ENCODE measurements around the gene TYMP.

TYMP gene

DNA sequence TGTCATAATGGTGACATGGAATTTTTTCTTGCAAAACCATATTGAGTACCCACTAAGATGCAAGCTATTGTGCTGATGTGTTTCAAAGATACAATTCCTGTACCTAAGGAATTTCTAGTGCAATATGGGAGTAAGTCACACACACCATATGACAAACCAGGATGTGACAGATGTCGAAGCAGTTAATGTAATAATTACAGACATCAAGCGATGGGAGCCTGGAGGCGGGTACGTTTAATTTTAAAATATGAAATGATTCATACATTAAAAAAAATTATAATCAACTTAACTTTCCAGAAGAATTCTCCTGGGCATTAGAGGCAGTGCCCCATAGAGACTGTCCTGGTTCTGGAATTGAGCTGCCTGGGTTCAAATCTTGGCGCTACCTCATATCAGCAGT is 26.9 kb upstream of the TYMP start (continued):
- TF ChIP-seq ZC3H10 (CRISPR knock-in tag; IDR thresholded peaks at IDR 0.05) (no peak), TOX (CRISPR knock-in tag; IDR thresholded peaks at IDR 0.05; ENCODE audit: borderline replicate concordance) (no peak), GLIS3 (CRISPR knock-in tag; IDR thresholded peaks at IDR 0.05) (no peak), BACH2 (CRISPR knock-in tag; IDR thresholded peaks at IDR 0.05; ENCODE audit: borderline replicate concordance) (no peak), ARNTL (CRISPR knock-in tag; IDR thresholded peaks at IDR 0.05; ENCODE audit: borderline replicate concordance, low read depth) (no peak)
- TF ChIP-seq, protein P1, sequence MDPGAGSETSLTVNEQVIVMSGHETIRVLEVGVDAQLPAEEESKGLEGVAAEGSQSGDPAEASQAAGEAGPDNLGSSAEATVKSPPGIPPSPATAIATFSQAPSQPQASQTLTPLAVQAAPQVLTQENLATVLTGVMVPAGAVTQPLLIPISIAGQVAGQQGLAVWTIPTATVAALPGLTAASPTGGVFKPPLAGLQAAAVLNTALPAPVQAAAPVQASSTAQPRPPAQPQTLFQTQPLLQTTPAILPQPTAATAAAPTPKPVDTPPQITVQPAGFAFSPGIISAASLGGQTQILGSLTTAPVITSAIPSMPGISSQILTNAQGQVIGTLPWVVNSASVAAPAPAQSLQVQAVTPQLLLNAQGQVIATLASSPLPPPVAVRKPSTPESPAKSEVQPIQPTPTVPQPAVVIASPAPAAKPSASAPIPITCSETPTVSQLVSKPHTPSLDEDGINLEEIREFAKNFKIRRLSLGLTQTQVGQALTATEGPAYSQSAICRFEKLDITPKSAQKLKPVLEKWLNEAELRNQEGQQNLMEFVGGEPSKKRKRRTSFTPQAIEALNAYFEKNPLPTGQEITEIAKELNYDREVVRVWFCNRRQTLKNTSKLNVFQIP (CRISPR knock-in tag; IDR thresholded peaks at IDR 0.05; ENCODE audit: borderline replicate concordance, low read depth) = no peak

DNA sequence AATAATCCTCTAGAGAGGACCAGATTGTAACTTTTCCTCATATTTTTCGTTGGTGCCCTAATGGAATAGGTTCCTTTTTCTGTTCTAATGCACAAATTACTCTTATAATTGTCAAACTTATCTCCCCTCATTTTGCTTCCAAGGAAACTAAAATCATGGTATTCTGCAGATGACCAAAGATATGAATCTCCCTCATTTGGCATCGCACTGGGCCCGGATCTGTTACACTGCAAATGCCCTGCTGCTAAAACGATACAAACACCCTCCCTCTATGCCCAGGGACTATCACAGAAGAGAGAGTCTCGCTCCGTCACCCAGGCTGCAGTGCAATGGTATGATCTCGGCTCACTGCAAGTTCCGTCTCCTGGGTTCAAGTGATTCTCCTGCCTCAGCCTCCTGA is 23.5 kb upstream of the TYMP start:
- TF ChIP-seq ZNF70 (CRISPR knock-in tag; IDR thresholded peaks at IDR 0.05) = peak; percentile 49; the same call in 1 of the 2 replicates
- TF ChIP-seq BACH2 (CRISPR knock-in tag; IDR thresholded peaks at IDR 0.05; ENCODE audit: borderline replicate concordance) = no peak
- ATAC-seq = no peak

DNA sequence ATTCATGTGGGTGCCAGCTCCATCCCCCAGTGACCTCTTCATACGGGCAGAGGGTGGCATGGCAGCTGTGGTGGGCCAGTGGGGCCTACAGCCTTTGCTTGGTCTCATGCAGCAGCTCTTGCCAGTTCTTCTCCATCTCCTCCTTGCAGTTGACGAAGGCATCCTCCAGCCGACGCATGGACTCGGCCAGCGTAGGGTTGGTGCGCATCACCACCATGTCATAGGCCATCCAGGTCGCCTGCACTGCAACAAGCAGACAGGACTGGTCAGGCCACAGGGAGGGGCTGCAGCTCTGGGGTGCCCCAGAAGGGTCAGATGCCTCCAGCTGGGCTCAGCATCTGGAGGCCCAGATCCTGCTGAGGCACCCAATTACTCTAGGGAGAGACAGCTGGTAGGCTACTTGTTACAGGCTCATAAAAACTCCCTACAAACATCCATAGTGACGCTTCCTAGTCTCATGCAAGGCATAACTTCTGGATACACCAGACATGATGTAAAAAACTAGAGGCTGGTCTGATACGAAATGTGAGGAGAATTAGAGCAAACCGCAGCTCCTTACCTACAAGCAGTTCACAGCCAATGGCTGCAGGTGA is 21.4 kb upstream of the TYMP start:
- ATAC-seq = no peak
- TF ChIP-seq, protein P2, sequence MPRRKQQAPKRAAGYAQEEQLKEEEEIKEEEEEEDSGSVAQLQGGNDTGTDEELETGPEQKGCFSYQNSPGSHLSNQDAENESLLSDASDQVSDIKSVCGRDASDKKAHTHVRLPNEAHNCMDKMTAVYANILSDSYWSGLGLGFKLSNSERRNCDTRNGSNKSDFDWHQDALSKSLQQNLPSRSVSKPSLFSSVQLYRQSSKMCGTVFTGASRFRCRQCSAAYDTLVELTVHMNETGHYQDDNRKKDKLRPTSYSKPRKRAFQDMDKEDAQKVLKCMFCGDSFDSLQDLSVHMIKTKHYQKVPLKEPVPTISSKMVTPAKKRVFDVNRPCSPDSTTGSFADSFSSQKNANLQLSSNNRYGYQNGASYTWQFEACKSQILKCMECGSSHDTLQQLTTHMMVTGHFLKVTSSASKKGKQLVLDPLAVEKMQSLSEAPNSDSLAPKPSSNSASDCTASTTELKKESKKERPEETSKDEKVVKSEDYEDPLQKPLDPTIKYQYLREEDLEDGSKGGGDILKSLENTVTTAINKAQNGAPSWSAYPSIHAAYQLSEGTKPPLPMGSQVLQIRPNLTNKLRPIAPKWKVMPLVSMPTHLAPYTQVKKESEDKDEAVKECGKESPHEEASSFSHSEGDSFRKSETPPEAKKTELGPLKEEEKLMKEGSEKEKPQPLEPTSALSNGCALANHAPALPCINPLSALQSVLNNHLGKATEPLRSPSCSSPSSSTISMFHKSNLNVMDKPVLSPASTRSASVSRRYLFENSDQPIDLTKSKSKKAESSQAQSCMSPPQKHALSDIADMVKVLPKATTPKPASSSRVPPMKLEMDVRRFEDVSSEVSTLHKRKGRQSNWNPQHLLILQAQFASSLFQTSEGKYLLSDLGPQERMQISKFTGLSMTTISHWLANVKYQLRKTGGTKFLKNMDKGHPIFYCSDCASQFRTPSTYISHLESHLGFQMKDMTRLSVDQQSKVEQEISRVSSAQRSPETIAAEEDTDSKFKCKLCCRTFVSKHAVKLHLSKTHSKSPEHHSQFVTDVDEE (CRISPR knock-in tag; IDR thresholded peaks at IDR 0.05) = no peak
- TF ChIP-seq PPARA (CRISPR knock-in tag; IDR thresholded peaks at IDR 0.05; ENCODE audit: borderline replicate concordance) = no peak
- TF ChIP-seq CSDC2 (CRISPR knock-in tag; IDR thresholded peaks at IDR 0.05) = no peak
- no peak for TF ChIP-seq ZFP3 (CRISPR knock-in tag; IDR thresholded peaks at IDR 0.05)
- TF ChIP-seq OSR1 (CRISPR knock-in tag; IDR thresholded peaks at IDR 0.05) = no peak

DNA sequence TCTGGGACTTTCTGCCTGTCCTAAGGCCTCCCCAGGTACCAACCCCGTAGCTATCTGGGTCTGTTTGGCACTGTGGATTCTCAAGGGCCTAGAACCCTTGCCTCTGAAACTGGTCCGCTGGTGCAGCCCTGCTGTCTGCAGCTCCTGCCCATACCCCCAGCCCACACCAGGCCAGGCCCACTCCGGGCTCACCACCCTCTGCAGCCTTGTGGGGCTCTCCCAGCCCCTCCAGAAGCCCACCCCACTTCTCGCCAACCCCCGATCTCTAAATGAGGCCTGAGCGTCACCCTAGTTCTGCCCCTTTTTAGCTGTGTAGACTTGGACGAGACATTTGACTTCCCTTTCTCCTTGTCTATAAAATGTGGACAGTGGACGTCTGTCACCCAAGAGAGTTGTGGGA is 20.6 kb upstream of the TYMP start:
- TF ChIP-seq CSDC2 (CRISPR knock-in tag; IDR thresholded peaks at IDR 0.05) = no peak
- TF ChIP-seq, protein P2 (CRISPR knock-in tag; IDR thresholded peaks at IDR 0.05) = no peak
- no peak for TF ChIP-seq GLIS3 (CRISPR knock-in tag; IDR thresholded peaks at IDR 0.05)
- TF ChIP-seq SNAI2 (CRISPR knock-in tag; IDR thresholded peaks at IDR 0.05) = no peak
- no peak for TF ChIP-seq ZC3H10 (CRISPR knock-in tag; IDR thresholded peaks at IDR 0.05)
- ATAC-seq = no peak

DNA sequence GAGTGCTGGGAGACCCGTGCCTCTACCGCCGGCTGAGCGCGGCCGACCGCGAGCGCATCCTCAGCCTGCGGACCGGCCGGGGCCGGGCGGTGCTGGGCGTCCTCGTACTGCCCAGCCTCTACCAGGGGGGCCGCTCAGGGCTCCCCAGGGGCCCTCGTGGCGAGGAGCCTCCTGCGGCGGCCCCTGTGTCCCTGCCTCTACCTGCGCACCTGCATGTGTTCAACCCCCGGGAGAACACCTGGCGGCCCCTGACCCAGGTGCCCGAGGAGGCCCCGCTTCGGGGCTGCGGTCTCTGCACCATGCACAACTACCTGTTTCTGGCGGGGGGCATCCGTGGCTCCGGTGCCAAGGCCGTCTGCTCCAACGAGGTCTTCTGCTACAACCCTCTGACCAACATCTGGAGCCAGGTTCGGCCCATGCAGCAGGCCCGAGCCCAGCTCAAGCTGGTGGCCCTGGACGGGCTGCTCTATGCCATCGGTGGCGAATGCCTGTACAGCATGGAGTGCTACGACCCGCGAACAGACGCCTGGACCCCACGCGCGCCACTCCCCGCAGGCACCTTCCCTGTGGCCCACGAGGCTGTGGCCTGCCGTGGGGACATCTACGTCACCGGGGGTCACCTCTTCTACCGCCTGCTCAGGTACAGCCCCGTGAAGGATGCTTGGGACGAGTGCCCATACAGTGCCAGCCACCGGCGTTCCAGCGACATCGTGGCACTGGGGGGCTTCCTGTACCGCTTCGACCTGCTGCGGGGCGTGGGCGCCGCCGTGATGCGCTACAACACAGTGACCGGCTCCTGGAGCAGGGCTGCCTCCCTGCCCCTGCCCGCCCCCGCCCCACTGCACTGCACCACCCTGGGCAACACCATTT is 19.3 kb upstream of the TYMP start:
- ATAC-seq = no peak

More for the DNA sequence above, 19.3 kb upstream of the TYMP start:
- TF ChIP-seq BACH2 (CRISPR knock-in tag; IDR thresholded peaks at IDR 0.05; ENCODE audit: borderline replicate concordance) = no peak
- no peak for TF ChIP-seq SNAI2 (CRISPR knock-in tag; IDR thresholded peaks at IDR 0.05)
- no peak for TF ChIP-seq ZFP30 (CRISPR knock-in tag; IDR thresholded peaks at IDR 0.05)
- TF ChIP-seq RARB (CRISPR knock-in tag; IDR thresholded peaks at IDR 0.05) = no peak
- no peak for TF ChIP-seq GLIS3 (CRISPR knock-in tag; IDR thresholded peaks at IDR 0.05)
- no peak for TF ChIP-seq ESRRG (CRISPR knock-in tag; IDR thresholded peaks at IDR 0.05)
- TF ChIP-seq TCF4 (CRISPR knock-in tag; IDR thresholded peaks at IDR 0.05; ENCODE audit: borderline replicate concordance) = no peak
- no peak for TF ChIP-seq ZNF565 (CRISPR knock-in tag; conservative IDR thresholded peaks at IDR 0.05; ENCODE audit: low read depth)
- no peak for TF ChIP-seq CSDC2 (CRISPR knock-in tag; IDR thresholded peaks at IDR 0.05)
- no peak for TF ChIP-seq ARNTL (CRISPR knock-in tag; IDR thresholded peaks at IDR 0.05; ENCODE audit: borderline replicate concordance, low read depth)
- TF ChIP-seq ZNF8 (CRISPR knock-in tag; IDR thresholded peaks at IDR 0.05) = no peak
- TF ChIP-seq ZC3H10 (CRISPR knock-in tag; IDR thresholded peaks at IDR 0.05) = no peak
- no peak for TF ChIP-seq OSR1 (CRISPR knock-in tag; IDR thresholded peaks at IDR 0.05)
- TF ChIP-seq, protein P3, sequence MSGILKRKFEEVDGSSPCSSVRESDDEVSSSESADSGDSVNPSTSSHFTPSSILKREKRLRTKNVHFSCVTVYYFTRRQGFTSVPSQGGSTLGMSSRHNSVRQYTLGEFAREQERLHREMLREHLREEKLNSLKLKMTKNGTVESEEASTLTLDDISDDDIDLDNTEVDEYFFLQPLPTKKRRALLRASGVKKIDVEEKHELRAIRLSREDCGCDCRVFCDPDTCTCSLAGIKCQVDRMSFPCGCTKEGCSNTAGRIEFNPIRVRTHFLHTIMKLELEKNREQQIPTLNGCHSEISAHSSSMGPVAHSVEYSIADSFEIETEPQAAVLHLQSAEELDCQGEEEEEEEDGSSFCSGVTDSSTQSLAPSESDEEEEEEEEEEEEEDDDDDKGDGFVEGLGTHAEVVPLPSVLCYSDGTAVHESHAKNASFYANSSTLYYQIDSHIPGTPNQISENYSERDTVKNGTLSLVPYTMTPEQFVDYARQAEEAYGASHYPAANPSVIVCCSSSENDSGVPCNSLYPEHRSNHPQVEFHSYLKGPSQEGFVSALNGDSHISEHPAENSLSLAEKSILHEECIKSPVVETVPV (CRISPR knock-in tag; IDR thresholded peaks at IDR 0.05) = no peak
- TF ChIP-seq ZFP3 (CRISPR knock-in tag; IDR thresholded peaks at IDR 0.05) = no peak
- TF ChIP-seq, protein P1 (CRISPR knock-in tag; IDR thresholded peaks at IDR 0.05; ENCODE audit: borderline replicate concordance, low read depth) = no peak
